GM21526 (cell line): ENCODE results near the gene SDK1.
"Not testable (repeated sequence)": the region's sequence is repeated elsewhere in the genome, so short reads cannot be mapped to it uniquely, and the experiment has no call there.

ENCODE experiments used
- ATAC-seq: cut with Tn5 transposase; IDR thresholded peaks from one replicate; pipeline ENCODE4 v1.9.1; 2021; ENCODE audit warnings: moderate library complexity; ENCODE audit not compliant: unreplicated experiment, low FRiP score

The SDK1 gene

DNA sequence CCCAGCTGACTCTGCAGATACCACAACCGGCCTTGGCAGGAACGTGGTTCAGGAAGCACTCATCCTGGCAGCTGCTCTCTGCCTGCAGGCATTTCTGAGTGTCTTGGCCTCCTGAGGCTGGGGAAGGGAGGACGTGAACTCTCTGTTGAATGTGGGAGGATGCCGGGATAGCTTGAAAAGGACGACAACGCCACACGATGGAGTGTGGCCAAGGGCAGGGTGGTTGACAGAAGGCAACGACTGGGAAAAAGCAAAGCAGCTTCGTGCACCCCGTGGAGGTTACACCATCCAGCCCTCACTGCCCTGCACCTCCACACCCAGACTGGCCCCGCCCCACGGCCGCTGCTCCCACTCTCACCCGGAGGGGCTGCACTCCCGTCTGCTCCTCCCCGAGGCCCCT lies 915.0 kb downstream of the SDK1 start:
- no peak for ATAC-seq

DNA sequence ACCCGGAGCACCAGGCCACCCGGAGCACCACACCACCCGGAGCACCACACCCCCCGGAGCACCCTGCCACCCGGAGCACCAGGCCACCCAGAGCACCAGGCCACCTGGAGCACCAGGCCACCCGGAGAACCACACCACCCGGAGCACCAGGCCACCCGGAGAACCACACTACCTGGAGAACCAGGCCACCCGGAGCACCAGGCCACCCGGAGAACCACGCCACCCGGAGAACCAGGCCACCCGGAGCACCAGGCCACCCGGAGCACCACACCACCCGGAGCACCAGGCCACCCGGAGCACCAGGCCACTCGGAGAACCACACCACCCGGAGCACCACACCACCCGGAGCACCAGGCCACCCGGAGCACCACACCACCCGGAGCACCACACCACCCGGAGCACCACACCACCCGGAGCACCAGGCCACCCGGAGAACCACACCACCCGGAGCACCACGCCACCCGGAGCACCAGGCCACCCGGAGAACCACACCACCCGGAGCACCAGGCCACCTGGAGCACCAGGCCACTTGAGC lies 916.1 kb downstream of the SDK1 start:
- not testable (repeated sequence) for ATAC-seq

DNA sequence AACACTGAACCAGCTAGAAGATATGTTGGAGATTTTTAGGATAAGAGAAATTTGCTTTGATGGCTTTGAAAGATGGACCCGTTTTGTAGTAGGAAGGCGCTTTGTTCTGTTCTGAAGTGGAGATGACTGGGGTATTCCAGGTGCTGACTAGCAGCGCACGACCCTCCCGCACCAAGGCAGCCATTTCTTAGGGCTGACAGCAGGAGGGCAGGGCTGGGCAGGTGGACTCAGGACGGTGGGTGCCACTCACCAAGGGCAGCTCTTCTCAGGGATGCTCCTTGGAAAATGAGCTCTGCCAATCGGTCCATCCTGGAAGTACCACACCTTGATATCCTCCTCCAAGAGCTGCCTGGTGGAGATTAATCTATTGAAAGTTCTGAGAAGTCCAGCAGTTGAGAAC lies 917.4 kb downstream of the SDK1 start:
- no peak for ATAC-seq

- no peak for ATAC-seq
Observed at GRCh38 chr7:4220011-4220410, 919.0 kb downstream of the SDK1 start.

DNA sequence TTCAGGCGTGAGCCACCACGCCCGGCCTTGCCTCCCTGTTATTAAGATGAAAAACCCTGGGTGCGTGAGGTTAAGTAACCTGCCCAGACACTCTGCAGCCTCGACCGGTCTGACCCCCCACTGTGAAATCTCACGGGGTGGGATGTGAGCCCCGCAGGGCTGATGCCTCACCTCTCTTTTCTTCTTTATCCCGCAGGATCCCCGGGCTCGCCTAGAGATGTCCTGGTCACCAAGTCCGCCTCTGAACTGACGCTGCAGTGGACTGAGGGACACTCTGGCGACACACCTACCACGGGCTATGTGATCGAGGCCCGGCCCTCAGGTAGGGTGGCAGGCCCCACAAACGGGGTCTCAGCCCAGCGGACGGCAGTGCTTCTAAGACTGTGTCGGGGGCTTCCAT lies 920.0 kb downstream of the SDK1 start:
- no peak for ATAC-seq

- no peak for ATAC-seq
Observed at GRCh38 chr7:4222676-4223075, 921.6 kb downstream of the SDK1 start.

DNA sequence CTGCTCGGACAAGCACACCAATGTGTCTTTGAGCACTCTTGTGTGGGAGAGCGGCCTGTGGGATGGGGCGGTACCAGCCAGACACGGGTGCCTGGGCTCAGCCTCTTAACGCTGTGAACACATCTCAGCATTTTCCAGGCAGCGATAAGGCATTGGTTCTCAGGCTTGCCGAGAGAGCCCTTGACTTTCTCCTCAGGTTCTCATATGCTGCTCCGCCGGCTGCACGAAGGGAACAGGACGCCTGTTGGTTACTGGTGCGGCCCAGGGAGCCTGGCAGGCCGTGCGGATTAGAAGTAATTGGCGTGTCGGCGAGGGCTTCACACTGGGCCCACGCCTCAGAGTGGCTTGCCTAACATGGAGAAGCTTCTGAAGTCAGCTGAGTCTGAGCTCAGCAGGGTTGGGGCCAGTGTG lies 924.3 kb downstream of the SDK1 start:
- no peak for ATAC-seq

DNA sequence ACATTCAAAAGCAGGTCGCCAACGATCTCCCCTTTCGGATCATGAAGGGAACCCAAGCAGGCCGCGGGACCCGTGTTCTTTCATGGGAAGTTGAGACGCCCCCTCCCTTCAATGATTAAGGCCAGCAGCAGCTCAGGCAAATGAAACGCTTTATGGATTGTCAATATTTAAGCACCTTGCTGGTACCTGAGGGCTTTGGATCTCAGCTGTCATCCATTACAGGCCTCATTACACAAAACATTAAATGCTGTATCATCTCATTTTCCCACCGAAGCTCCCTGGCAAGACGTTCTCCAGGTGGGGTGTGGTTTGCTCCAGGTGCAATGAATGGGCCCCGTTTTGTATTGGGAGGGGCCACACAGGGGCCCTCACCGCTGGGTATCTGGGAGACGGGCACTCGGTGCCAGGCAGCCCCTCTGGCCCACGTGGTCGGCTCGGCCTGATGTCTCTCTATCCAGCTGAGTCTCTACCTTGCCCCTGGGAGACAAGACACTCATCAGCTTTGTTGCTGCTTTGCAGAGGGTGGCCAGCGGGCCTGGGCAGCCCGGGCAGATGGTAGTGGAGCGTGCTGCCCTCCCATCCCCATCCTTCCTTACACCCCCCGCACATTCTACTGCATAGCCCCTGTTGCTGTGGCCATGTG lies 925.0 kb downstream of the SDK1 start:
- no peak for ATAC-seq

GRCh38 chr7:4226524-4226882 lies 925.5 kb downstream of the SDK1 start:
- ATAC-seq, result no peak

DNA sequence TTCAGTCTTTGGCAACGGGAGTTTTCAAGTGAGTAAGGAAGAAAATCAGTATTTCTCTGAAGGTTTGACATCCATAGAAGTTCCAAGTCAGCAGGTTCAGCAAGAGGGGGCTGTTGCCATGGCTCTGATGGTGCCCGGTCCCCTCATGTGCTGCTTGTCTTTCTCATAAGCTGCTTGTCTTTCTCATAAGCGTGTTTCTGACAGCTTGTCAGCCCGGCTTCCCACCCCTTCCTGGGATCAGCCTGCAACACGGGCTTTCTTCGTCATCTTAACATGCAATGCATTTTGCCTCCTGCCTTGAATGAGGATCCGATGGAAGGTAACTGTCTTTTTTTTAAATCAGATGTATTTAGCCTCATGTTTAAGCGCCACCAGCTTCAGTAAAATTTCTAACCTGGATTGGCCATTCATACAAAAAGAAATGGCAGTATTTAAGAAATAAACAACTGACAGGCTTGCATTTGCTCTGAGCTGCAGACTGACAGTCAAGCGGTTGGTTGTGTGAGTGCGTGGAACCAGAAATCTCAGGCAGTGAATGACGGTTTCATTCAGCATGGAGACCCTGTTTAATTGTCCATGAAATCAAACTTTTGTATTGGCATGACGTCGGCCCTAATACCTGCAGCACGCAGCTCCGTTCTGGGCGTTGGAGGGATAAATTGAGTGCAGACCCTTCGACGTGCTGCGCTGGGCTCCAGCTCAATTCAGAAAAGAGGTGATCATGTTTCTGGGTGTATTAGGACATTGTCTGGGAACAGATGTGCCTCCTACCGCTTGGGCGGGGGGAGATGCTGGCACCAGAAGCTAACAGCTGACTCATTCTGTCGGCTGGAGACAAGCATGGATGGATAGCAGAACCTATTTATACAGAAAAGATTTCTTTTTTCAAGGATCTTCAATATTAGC lies 926.3 kb downstream of the SDK1 start:
- ATAC-seq, result no peak

- ATAC-seq, result no peak
Observed at GRCh38 chr7:4230352-4230751, 929.3 kb downstream of the SDK1 start.

DNA sequence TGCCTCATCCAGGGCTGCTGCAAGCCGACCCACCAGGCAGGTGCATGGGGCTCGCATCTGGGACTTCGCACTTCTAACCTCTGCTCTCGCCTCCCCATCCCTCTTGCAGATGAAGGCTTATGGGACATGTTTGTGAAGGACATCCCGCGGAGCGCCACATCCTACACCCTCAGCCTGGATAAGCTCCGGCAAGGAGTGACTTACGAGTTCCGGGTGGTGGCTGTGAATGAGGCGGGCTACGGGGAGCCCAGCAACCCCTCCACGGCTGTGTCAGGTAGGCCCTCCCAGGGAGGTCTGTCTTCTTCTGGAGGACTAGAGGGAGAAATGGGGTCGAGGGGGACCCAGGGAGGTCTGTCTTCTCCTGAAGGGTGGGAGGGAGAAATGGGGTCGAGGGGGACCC lies 932.1 kb downstream of the SDK1 start:
- no peak for ATAC-seq

DNA sequence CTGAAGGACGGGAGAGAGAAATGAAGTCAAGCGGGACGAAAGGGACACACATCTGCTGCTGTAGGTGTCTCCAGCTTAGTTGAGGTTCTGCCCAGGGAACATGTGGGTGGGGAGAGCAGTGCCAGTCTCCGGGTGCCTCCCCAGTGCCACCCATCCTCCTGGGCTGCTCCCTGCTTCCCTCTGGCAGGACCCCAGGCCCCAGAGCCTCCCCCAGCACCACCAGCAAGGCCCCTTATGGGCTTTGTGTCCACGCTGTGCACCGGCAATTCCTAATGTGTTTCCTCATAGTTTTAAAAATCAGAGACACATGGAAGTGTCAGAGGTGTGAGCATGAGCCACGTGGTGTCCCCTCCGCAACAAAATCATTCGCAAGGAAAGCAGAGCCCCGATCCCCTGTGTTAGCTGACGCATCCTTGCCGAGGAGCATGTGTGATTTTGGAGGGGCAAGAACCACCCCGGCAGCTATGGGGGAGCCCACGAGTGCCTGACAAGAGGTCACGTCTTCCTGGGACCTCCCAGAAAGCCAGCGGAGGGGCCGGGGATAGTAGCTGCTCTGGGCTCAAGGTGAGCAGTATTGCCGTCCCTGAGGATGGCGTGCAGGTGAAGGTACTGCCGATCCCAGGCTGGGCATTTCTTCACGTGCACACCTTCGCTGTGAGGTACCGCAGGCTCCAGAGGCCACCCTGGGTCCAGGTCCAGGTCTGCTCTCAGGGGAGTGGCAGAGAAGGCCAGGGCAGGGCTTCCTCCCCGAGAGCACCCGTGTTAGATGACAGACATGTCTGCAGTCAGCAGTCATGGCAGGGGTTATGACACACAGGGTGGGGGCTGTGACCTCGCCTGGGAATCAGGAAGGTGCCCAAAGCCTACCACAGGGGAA lies 932.8 kb downstream of the SDK1 start:
- no peak for ATAC-seq

GRCh38 chr7:4234498-4234855 lies 933.4 kb downstream of the SDK1 start:
- no peak for ATAC-seq

- no peak for ATAC-seq
Observed at GRCh38 chr7:4234886-4235285, 933.8 kb downstream of the SDK1 start.

DNA sequence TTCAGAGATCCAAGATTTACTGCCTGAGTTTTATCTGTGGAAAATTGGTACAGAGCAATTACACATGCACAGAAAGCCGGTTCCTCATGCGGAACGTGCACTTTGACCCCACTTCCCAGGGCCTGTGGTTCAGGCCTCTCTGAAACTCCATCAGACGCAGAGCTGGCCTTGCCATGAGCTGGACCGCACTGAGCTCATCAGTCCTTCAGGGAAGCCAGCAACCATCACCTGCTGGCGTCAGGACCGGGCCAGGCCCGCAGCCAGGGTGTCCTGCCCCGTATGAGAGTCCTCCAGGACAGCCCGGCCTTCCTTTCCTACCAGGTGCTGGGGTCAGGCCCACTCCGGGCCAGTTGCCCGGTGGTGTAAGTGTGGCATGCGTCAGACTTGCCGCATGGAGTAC lies 934.5 kb downstream of the SDK1 start:
- ATAC-seq, result no peak

GRCh38 chr7:4236389-4236788 lies 935.3 kb downstream of the SDK1 start:
- ATAC-seq, result no peak

DNA sequence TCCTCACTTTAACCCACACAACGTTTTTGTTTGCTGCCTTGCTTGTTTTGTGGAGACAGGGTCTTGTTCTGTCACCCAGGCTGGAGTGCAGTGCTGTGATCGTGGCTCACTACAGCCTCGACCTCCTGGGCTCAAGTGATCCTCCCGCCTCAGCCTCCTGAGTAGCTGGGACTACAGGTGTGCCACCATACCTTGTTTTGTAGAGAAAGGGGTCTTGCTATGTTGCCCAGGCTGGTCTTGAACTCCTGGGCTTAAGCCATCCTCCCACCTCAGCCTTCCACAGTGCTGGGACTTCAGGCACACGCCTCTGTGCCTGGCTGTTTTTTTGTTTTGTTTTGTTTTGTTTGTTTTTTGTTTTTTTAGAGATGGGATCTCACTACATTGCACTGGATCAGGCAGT lies 935.8 kb downstream of the SDK1 start:
- not testable (repeated sequence) for ATAC-seq

DNA sequence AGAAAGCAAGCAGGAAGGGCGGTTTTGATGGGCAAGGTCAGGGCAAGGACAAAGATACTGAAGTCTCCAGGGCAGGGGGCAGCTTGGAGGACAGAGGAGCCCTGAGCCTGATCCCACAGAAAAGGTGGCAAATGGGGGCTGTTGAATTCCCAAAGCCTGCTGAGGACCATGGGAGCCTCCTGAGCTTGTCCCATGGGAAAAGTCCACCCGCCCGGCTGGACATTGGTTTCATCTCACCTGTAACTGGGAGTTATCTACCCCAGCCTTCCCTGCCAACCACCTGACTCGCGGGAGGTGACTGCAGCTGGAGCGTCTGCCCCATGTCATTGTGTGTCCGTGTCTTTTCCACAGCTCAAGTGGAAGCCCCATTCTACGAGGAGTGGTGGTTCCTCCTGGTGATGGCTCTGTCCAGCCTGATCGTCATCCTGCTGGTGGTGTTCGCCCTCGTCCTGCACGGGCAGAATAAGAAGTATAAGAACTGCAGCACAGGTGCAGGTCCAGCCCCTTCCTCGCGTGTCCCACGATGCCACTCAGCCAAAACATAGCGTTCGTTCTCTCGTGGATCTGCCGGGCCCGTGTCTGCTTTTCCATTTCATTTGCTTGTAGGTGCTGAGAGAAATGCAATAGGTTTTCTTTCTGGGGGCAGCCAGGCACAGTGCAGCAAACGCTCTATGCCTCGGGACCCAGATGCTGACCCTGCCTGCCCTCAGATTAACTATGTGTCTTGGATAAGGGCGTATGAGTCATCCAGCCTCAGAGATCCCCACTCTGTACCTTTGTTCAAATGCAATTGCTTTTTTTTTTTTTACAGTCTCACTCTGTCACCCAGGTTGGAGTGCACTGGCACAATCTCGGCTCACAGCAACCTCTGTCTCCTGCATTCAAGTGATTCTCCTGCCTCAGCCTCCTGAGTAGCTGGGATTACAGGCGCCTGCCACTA lies 936.5 kb downstream of the SDK1 start:
- no peak for ATAC-seq

DNA sequence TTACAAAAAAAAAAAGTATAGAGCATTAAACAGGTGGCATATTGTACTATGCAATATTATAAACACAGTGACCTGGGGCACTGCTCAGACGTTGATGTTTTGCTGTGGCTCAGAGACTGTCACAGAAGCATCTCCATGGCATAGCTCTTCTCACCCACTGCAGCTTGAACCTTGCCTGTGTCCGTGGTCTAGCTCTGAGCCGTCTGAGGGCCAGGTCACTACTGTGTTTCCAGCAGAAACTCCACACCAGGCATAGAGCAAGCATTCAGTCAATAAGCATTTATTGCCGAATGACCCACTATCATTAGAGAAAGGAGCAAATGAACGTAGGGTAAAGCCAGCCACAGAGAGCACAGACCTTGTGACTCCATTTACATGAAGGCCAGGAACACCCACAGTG lies 937.8 kb downstream of the SDK1 start:
- ATAC-seq, result no peak
